Stimulated activated CD4-positive, alpha-beta T cell treated with anti-CD3 and anti-CD28 coated beads, Interleukin-12 subunit alpha, Interleukin-12 subunit beta, amount 100 ng/mL, for 48 hours (primary cell): ENCODE data around the gene HIP1.
"Not testable (repeated sequence)": the region's sequence is repeated elsewhere in the genome, so short reads cannot be mapped to it uniquely, and the experiment has no call there.

Experiments used
- DNase-seq, 3 donors: peaks; one replicate each; pipeline ENCODE4 v3.0.0-alpha.2; 2020; ENCODE audit warnings: low read depth in 2 of 3, low spot score in 1 of 3

HIP1 gene

DNA sequence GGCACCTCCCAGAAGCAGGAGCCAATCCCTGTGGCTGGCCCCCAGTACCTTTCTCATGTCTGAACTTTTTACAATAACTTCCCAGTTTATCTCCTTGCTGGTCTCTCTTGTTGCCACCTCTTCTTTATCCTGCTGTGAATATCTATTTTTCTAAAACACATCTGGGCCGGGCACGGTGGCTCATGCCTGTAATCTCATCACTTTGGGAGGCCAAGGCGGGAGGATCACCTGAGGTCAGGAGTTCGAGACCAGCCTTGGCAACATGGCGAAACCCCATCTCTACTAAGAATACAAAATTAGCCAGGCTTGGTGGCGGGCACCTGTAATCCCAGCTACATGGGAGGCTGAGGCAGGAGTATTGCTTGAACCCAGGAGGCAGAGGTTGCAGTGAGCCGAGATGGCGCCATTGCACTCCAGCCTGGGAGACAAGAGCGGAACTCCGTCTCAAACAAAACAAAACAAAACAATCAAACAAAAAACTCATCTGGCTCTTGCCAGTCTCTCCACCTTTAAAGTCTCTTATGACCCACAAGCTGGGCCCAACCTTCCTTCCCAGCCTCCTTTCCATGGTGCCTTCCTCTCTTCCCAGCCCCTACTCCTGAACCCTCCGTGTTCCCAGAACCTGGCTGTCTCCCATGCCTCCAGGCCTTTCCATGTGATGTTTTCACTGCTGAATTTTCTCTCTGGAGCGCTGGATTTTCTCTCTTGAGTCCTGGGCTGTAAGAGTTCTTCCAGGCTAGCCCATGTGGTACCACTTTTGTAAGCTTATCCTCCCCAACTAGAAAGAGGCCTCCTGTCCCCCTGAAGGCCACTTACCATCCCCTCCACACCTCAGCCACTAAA lies 51.3 kb downstream of the HIP1 start:
- DNase-seq, result no peak

DNA sequence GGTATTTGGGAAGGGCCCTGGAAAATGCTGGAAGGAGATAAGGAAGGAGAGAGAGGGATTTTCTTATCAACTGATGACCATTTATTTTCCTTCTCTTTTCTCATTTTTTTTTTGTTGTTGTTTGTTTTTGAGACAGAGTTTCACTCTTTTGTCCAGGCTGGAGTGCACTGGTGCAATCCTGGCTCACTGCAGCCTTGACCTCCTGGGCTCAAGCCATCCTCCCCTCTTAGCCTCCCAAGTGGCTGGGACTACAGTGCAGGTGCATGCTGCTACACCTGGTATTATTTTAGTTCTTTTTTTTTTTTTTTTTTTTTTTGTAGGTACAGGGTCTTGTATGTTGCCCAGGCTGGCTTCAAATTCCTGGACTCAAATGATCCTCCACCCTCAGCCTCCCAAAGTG lies 52.2 kb downstream of the HIP1 start:
- DNase-seq, result no peak

DNA sequence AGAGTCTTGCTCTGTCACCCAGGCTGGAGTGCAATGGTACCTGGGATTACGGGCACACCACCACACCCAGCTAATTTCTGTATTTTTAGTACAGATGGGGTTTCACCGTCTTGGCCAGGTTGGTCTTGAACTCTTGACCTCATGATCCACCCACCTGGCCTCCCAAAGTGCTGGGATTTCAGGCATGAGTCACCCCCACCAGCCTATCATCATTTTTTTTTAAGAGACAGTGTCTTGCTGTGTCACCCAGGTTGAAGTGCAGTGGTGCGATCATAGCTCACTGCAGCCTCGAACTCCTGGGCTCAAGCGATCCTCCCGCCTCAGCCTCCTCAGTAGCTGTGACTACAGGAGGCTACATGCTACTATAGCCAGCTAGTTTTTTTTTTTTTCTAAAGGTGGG lies 56.7 kb downstream of the HIP1 start:
- not testable (repeated sequence) for DNase-seq

DNA sequence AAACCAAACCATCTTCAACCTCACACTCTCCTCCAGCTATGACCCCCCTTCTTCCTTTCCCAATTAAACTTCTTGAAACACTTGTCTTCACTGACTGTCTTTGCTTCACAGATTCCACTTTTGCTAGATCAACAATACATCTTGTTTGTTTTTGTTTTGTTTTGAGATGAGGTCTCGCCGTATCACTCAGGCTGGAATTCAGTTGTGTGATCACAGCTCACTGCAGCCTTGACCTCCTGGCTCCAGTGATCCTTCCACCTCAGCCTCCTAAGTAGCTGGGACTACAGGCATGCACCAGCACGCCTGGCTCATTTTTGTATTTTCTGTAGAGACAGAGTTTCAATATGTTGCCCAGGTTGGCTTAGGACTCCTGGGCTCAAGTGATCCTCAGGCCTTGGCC lies 59.7 kb downstream of the HIP1 start:
- no peak for DNase-seq

DNA sequence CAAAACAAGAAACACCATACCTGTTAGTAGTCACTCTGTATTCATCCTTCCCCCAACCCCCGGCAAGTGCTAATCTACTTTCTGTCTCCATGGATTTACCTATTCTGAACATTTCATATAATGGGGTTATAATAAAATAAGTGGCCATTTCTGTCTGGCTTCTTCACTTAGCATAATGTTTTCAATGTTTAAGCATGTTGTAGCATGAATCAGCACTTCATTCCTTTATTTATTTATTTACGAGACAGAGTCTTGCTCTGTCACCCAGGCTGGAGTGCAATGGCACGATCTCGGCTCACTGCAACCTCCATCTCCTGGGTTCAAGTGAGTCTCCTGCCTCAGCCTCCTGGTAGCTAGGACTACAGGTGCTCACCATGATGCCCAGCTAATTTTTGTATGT lies 69.2 kb downstream of the HIP1 start:
- no peak for DNase-seq

DNA sequence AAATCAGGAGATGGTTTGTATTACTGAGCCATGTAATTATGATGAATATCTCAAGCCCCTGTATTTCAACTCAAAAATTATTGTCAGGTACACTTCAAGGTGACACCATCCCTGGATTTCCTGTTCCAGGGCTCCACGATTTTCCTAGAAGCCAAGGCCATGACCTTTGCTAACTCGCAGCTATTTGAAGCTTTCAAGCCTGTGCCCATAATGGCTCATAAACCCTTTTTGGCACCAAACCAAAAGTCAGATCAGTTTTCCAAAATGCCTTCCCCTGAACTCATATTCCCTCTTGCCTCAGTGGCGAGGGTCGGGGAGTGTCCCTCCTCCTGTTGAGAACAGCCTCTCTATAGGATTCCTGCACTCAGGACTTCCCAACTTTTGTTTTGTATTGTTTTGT lies 70.8 kb downstream of the HIP1 start:
- DNase-seq, result no peak

DNA sequence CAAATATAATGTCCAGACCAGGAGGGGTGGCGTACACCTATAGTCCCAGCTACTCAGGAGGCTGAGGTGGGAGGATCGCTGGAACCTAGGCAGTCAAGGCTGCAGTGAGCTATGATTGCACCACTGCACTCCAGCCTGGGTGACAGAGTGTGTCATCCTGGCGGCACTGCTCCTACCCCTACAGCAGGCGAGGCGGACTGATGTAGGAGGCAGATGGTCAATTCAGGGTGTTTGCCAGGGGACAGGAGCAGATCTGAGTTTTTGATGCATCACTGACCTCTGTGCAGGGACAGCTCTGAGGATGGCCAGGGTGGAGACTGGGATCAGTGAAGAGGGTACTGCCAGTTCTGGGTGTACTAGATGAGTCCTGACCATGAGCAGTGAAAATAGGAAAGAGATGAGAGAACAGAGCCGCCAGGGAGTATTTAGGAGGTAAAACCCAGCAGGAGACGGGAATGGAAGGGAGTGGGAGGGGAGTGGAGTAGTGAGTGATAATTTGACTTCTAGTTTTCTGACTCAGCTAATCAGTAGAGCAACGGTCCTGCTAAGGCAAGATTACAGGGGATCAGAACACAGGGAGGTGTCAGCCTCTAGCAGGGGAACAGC lies 75.3 kb downstream of the HIP1 start:
- no peak for DNase-seq

DNA sequence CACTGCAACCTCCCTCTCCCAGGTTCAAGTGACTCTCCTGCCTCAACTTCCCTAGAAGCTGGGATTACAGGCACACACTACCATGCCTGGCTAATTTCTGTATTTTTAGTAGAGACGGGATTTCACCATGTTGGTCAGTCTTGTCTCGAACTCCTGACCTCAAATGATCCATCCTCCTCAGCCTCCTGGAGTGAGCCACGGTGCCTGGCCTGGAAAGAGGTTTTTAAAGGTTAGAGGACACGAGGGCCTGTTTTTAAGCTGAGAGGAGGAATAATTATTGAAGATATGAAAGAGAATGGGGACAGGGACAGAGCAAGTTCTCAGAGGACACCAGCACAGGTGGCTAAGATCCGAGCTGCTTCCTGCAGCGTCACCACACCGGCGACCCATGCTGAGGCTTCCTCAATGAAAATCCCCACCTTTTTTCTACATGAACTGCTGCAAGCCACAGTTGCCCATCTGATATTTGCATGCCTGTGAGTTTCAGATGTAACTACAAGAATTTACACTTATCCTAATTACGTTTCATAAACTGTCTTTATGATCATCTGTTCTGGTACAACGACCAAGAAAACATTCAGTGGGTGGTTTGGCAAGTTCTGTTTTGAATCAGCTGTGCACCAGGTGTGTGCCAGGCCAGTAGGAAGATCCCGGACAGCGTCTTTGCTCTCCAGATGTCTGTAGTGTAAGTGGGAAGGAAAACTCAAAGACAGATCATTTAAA lies 76.0 kb downstream of the HIP1 start:
- DNase-seq, result no peak

DNA sequence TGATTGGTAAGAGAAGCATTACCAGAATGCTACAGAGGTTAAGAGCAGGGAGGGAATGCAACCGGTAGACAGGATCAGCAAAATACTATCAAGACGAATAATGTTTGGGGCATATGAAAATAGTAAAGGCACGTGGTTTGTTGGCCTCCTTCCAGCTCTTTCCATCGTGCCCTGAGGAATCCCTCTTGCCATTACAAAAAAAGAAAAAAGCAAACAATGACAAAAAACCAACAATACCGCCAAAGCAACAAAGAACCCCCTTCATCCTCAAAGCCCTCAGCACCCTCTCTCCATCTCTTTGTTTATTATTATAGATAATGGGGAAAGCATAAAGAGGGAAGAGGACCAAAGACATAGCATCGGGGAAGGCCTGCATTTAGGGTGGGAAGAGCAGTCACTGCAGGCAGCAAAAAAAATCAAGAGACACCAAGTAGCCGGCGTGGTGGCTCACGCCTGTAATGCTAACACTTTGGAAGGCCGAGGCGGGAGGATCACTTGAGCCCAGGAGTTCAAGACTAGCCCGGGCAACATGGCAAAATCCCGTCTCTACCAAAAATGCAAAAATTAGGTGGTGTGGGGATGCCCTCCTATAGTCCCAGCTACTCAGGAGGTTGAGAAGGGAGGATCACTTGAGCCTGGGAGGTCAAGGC lies 78.0 kb downstream of the HIP1 start:
- no peak for DNase-seq

DNA sequence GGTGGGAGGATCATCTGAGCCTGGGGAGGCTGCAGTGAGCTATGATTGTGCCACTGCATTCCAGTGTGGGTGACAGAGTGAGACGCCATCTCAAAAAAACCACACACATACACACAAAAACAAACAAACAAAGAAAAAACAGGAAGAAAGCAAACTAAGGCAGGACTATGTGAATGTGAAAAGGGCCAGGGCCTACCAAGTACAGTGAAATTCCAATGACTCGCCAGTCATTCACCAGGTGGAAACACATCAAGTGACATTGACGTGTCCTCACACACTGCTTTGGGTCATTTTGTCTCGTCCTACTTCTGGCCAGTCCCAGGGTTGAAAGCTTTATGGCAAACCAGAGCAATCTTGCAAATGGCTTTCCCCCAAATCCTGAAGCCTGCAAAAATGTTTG lies 79.9 kb downstream of the HIP1 start:
- DNase-seq, result no peak

DNA sequence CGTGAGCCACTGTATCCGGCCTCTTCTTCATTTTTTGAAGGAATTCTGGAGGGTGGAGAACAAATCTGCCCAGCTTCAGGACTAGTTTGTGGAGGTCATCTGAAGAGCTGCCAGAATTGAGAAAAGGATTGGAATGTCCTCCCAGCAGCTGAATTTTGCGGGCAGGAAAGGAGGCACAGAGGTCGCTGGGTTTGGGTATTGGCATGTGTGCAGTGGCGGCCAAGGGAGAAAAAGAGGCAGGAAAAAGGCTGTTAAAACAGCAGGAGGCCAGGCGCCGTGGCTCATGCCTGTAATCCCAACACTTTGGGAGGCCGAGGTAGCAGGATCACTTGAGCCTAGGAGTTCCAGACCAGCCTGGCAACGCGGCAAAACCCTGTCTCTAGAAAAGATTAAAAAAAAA lies 80.4 kb downstream of the HIP1 start:
- no peak for DNase-seq

DNA sequence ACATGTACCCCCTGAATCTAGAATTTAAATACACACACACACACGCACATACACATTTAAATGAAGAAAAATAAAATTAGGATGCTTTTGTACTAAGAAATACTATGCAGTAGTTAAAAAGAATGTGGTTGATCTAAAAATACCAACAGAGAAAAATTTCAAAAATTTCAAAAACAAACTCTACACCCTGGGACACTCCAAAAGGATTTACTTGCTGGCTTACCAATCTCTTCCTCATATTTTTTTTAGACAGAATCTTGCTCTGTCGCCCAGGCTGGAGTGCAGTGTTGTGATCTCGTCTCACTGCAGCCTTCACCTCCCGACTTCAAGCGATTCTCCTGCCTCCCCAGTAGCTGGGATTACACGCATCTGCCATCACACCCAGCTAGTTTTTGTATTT lies 80.9 kb downstream of the HIP1 start:
- DNase-seq, result no peak

DNA sequence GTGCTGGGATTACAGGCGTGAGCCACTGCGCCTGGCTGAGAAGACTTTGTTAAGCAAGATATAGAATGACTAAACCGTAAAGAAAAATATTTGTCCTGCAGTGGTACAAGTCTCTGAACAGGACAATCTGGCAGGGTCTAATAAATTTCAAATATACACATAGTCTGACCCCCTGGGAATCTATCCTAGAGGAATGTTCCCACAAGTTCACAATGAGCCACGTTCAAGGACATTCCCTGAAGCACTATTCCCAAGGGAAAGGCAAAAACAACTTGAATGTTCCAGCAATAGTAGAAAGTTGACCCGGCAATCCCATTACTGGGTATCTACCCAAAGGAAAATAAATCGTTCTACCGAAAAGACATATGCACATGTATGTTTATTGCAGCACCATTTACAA lies 82.0 kb downstream of the HIP1 start:
- no peak for DNase-seq

DNA sequence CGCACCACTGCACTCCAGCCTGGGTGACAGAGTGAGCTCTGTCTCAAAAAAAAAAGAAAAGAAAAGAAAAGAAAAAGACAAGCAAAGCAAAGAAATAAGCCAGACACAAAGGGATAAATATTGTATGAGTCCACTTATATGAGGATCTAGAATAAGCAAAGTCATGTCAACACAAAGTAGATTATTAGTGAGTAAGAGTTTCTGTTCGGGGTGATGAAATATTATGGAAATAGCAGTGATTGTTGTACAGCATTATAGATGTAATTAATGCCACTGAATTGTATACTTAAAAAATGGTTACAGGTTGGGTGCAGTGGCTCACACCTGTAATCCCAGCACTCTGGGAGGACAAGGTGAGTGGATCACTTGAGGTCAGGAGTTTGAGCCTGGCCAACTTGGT lies 83.2 kb downstream of the HIP1 start:
- no peak for DNase-seq

DNA sequence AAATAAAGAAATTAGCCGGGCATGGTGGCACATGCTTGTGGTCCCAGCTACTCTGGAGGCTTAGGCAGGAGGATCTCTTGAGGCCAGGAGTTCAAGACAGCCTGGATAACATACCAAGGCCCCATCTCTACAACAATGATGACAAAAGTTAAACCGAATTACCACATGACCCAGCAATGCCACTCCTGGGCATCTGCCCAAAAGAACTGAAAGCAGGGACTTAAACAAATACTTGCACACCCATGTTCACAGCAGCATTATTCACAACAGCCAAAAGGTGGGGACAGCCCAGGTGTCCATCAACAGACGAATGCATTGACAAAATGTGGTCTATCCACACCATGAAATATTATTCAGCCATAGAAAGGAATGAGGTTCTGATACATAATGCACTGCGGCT lies 83.9 kb downstream of the HIP1 start:
- no peak for DNase-seq

DNA sequence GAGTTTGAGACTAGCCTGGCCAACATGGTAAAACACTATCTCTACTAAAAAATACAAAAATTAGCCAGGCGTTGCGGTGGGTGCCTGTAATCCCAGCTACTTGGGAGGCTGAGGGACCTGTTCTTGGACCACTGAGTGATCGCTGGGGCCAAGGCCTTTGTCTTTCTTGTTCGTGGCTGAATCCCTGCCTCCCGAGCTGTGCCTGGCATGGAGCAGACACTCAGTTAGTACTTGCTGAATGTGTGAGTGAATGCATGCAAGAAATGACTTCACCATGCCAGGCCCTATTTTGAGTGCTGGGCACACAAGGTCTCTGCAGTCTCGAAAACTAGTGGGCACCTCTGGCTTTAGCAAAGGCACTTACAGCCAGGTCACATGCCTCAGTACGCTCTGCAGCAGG lies 85.1 kb downstream of the HIP1 start:
- DNase-seq, result no peak

DNA sequence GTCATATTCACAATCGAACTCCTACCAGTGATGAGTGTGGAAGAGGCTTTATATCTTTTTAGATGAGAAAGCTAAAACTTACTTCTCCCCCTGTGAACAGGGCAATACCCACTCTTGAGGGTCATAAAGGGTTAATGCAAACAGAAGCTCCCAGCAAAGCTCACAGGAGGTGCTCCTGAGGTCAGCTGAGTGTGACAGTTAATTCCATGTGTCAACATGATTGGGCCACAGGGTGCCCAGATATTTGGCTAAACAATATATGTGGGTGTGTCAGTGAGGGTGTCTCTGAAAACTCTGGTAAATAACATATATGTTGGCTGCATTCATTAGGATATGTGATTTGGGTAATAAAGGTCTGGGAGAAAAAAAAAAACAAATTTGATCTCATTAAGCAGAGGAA lies 86.0 kb downstream of the HIP1 start:
- DNase-seq, result no peak

DNA sequence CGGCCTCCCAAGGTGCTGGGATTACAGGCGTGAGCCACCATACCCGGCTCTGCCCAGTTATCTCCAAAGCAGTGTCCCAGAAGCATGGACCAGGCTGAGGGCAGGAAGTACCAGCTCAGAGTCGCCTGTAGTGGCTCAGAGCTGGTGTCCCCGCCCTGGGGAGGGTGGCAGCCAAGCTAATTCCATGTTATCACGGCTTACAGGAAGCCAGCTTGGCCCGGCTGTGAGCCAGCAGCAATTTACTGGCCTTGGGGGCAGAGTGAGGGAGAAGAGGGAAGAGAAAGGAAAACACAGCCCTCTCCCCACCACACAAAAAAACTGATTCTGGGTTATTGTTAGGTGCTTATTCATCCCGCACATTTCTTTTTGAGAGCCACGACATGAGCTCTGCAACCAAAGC lies 88.1 kb downstream of the HIP1 start:
- DNase-seq, result no peak

DNA sequence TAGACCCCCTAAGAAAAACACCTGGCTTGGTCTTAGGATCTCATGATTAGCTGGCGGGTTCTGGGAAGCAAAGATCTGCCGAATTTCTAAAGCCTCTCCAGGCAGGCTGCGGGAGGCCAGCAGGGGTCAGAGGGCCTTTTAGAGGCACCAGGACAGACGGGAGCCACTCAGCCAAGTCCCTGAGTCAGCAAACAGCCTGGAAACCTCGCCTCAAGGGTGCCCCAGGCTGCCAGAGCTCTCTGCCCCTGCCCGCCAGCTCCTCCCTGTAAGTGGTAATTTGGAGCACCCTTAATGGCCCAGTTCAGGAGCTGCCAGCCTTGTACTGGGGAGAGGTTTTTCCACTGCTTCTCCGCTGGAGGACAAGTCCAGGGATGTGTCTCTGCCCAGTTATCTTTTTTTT lies 88.7 kb downstream of the HIP1 start:
- DNase-seq, result no peak

DNA sequence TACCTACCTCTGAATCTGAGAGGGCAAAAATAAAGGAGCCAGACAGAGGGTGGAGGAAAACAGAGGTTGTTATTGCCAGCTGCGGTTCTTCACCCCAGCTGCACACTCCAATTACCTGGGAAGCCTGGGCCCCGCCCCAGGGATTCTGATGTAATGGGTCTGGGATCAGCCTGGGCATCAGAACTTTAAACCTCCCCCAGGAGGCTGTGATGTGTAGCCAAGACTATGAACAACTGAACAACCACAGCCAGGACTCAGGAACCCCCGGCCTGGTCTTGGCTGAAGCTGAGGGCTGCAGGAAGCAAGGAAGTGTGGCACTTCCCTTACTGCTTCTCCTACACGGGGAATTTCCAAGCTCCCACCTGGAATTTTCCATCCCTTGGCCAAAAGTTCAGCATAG lies 89.3 kb downstream of the HIP1 start:
- DNase-seq, result no peak

DNA sequence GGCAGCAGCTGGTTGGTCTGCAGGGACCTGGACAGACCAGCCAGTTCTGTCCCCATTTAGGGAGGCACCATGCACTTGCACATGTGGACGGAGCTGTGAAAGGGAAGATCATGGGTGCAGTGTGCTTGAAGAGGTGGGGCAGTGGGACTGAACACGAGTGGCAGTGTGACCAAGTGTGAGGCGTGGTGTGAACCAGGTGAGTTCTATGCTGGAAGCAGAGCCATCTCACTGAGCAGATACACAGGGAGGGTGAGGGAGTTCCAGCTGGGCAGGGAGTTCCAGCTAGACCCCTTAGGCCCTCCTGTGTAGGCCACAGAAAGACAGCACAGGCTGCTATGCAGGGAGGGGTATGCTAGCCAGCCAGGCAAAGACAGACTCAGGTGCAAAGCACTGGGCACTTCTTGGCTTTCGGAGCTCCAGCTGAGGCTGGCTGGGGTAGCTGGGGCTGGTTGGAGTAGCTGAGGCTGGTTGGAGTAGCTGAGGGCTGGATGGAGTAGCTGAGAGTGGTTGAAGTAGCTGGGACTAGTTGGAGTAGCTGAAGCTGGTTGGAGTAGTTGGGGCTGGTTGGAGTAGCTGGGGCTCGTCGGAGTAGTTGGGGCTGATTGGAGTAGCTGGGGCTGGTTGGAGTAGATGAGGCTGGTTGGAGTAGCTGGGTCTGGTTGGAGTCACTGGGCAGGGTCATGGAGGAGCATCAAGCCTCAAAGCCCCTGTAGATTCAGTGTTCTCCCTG lies 90.9 kb downstream of the HIP1 start:
- no peak for DNase-seq
